NCI-H2196 (cell line): ENCODE data around the gene TGIF2.
"Not testable (repeated sequence)": the region's sequence is repeated elsewhere in the genome, so short reads cannot be mapped to it uniquely, and the experiment has no call there.

ENCODE experiments used
- DNase-seq: peaks from one replicate; lab custom pipeline; 2025; ENCODE audit not compliant: unreplicated experiment; lab: John Stamatoyannopoulos, UW

Gene TGIF2

DNA sequence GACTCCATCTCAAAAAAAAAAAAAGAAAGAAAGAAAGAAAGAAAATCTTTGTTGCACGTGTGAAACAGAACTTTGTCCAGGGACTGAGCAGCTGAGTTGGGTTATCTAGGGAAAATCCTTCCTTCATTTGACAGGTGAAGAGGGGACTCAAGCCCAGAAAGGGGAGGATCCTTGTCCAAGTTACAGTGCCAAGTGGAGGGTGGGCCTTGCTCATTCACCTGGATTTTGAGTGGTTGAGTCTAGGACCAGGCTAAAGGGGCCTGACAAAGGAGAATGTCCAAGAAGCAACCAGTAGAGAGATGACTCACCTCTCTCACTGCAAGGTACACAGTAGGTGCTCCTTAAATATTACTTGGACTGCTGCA, 2.7 kb downstream of the TGIF2 start:
- DNase-seq = no peak

- no peak for DNase-seq
Observed at GRCh38 chr20:36578356-36579041, 5.1 kb downstream of the TGIF2 start.

DNA sequence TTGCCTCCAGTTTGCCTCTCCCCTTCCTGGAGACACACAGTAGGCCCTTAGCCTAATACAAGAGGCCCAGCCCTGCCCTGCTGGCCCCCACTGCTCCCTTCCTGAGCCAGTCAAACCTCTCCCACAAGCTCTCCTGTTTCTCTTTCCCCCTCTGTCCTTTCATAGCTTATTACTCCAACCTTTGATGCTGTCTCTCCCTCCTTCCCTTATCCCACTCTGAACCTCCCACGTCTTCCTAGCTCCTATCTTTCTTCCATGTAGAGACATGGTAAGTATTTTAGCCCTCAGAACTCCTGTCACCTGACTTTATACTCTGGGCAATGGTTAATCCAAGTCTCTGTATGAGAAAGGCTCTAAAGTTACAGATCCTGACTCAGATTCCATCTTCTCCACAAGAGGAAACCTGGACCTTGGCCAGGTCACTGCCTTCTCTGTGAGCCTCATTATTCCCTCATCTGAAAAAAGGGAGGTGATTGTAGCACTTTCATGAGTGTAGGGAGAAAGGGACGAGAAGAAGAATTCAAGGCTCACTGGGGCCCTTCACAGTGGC, 6.7 kb downstream of the TGIF2 start:
- no peak for DNase-seq

- DNase-seq = no peak
Observed at GRCh38 chr20:36582322-36582721, 8.9 kb downstream of the TGIF2 start.

GRCh38 chr20:36582821-36583220, 9.4 kb downstream of the TGIF2 start:
- DNase-seq = no peak

- DNase-seq = no peak
Observed at GRCh38 chr20:36584018-36584481, 10.7 kb downstream of the TGIF2 start.

GRCh38 chr20:36585410-36586125, 12.2 kb downstream of the TGIF2 start:
- no peak for DNase-seq

DNA sequence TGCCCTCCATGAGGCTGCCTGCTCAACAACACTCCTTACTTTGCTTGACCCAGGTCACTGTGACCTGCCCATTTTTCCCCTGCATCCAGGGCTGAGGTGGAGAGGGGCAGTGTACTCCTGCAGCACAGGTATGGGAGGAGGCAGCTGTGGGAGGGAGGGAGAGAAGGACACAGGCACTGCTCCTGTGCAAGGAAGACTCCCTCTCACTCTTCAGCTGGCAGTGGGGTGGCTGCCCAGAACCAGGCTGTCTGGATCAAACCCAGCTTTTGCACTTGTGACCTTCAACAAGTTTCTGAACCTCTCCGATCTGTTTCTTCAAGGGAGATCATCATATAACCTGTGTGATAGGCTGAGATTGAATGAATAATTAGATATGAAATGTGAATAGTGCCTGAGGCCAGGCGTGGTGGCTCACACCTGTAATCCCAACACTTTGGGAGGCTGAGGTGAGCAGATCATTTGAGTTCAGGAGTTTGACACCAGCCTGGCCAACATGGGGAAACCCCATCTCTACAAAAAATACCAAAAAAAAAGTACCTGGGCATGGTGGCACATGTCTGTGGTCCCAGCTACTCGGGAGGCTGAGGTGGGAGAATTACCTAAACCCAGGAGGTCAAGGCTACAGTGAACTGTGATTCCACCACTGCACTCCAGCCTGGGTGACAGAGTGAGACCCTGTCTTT, 14.1 kb downstream of the TGIF2 start:
- no peak for DNase-seq

GRCh38 chr20:36591281-36591680, 17.9 kb downstream of the TGIF2 start:
- peak; percentile 45 for DNase-seq

GRCh38 chr20:36591854-36592641, 18.7 kb downstream of the TGIF2 start:
- no peak for DNase-seq

DNA sequence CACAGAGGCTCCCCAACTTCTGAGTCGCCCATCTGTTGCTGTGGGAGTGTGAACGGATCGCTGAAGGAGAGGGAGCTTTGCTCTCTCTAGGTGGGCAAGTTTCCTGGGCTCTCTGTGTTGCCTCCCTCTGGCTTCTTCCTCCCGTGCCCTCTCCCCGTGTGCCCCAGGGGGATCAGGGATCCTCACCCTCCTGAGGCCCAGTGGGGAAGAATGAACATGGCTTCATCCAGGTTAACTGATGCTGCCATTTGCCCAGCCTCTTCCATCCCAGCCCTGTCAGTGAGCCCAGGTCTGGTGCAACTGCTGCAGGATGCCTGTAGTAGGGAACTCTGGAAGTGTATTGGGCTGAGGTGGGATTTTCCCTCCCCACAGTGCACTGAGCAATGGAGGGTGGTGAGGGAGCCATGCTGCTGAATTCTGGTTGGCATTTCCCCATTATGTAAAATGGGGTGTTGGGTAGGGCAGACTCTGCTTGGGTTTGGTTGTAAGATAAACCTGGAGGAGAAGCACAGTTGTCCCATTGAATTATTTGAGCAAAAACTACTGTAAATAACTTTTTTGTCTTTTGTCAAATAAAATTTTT, 20.0 kb downstream of the TGIF2 start:
- DNase-seq = no peak

GRCh38 chr20:36599912-36600345, 26.5 kb downstream of the TGIF2 start:
- DNase-seq = no peak

DNA sequence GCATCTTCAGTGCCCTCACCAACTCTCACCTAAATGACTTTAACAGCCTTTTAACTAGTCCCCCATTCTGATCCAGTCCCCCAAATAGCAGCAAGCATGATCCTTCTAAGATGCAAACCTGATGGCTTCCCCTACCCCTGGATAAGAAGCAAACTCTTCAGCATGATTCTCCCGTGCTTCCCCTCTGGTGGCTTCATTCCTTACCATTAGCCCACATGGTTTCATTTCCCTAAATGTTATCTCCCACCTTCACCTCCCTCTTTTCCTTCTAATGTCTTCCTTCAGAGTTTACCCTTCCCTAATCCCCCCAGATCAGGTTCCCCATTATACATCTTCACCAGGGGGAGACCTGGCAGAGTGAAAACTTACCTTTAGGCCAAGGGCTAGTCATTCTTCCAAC, 28.1 kb downstream of the TGIF2 start:
- no peak for DNase-seq

GRCh38 chr20:36604952-36605398, 31.6 kb downstream of the TGIF2 start:
- DNase-seq = no peak

DNA sequence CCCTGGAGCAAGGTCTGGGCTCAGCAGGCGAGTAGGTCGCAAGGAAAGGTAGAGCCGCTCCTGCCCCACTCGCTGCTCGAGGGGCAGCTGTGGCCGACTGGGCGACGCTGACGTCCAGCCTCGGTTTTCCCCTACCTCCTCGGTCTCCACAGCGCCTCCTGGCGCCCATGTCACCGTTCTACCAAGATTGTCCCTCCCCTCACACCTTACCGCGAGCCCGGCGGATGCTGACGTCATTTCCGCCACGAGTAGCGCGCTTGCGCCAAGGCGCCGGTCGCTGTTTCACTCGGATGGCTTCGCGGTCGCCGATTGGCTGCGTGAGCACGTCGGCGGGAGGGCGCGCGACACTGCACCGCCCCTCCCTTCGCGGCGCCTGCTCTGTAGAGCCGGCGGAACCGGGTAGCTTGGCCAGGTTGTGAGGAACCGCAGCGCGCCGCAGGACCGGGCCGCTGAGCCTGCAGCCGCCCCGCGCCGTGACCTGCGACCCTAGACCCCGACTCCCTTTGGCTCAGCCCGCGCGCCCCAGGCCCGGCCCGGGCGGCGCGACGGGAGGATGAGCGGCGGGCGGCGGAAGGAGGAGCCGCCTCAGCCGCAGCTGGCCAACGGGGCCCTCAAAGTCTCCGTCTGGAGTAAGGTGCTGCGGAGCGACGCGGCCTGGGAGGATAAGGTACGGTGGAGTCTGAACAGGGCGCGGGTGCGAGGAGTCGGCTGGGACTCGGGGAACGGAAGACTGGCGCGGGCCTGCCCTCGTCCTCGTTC, 32.2 kb downstream of the TGIF2 start, which contains the start of gene RAB5IF:
Gene RAB5IF (plus strand): TSS at position 381 of the 759 bp plus-strand sequence. CDS start 173 bp downstream, at position 554.
- peak; percentile 100 for DNase-seq

GRCh38 chr20:36606158-36607066, 33.0 kb downstream of the TGIF2 start:
- no peak for DNase-seq

GRCh38 chr20:36607586-36608387, 34.4 kb downstream of the TGIF2 start:
- no peak for DNase-seq

DNA sequence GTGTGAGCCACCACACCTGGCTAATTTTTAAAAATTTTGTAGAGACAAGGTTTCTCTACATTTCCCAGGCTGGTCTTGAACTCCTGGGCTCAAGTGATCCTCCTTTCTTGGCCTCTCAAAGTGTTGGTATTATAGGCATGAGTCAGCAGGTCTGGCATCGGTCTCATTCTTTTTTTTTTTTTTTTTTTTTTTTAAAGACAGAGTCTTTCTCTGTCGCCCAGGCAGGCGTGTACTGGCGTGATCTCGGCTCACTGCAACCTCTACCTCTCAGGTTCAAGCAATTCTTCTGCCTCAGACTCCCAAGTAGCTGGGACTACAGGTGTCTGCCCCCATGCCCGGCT, 35.0 kb downstream of the TGIF2 start:
- DNase-seq = not testable (repeated sequence)
